Measurements from ENCODE around the gene STAT6.

The STAT6 gene

GRCh38 chr12:57106021-57106708 lies 5.0 kb downstream of the STAT6 start:
- in situ Hi-C loops (cut with HindIII; ENCODE audit: low sequenced_read_pairs) = no loop called here

- in situ Hi-C loops (cut with HindIII; ENCODE audit: low sequenced_read_pairs) = no loop called here
Measured at GRCh38 chr12:57105011-57105753, 6.0 kb downstream of the STAT6 start.

- in situ Hi-C loops (cut with HindIII; ENCODE audit: low sequenced_read_pairs) = no loop called here
Measured at GRCh38 chr12:57104292-57104910, 6.8 kb downstream of the STAT6 start.

- in situ Hi-C loops (cut with HindIII; ENCODE audit: low sequenced_read_pairs) = no loop called here
Measured at GRCh38 chr12:57103856-57104255, 7.3 kb downstream of the STAT6 start.

GRCh38 chr12:57101892-57102695 lies 9.1 kb downstream of the STAT6 start:
- in situ Hi-C loops (cut with HindIII; ENCODE audit: low sequenced_read_pairs) = no loop called here

GRCh38 chr12:57099766-57100165 lies 11.4 kb downstream of the STAT6 start:
- in situ Hi-C loops (cut with HindIII; ENCODE audit: low sequenced_read_pairs) = no loop called here

GRCh38 chr12:57099047-57099714 lies 12.0 kb downstream of the STAT6 start:
- in situ Hi-C loops (cut with HindIII; ENCODE audit: low sequenced_read_pairs) = no loop called here

- in situ Hi-C loops (cut with HindIII; ENCODE audit: low sequenced_read_pairs) = no loop called here
Measured at GRCh38 chr12:57098546-57098945, 12.6 kb downstream of the STAT6 start.

- in situ Hi-C loops (cut with HindIII; ENCODE audit: low sequenced_read_pairs) = no loop called here
Measured at GRCh38 chr12:57097554-57097835, 13.7 kb downstream of the STAT6 start.

- in situ Hi-C loops (cut with HindIII; ENCODE audit: low sequenced_read_pairs) = no loop called here
Measured at GRCh38 chr12:57096748-57097553, 14.2 kb downstream of the STAT6 start.

- in situ Hi-C loops (cut with HindIII; ENCODE audit: low sequenced_read_pairs) = no loop called here
Measured at GRCh38 chr12:57096099-57096572, 15.0 kb downstream of the STAT6 start.

- in situ Hi-C loops (cut with HindIII; ENCODE audit: low sequenced_read_pairs) = no loop called here
Measured at GRCh38 chr12:57095440-57095839, 15.7 kb downstream of the STAT6 start.

- in situ Hi-C loops (cut with HindIII; ENCODE audit: low sequenced_read_pairs) = no loop called here
Measured at GRCh38 chr12:57094208-57095160, 16.7 kb downstream of the STAT6 start.

- in situ Hi-C loops (cut with HindIII; ENCODE audit: low sequenced_read_pairs) = no loop called here
Measured at GRCh38 chr12:57093415-57094207, 17.6 kb downstream of the STAT6 start.

- in situ Hi-C loops (cut with HindIII; ENCODE audit: low sequenced_read_pairs) = no loop called here
Measured at GRCh38 chr12:57092876-57093414, 18.2 kb downstream of the STAT6 start.

GRCh38 chr12:57092529-57092862 lies 18.7 kb downstream of the STAT6 start:
- in situ Hi-C loops (cut with HindIII; ENCODE audit: low sequenced_read_pairs) = no loop called here

- in situ Hi-C loops (cut with HindIII; ENCODE audit: low sequenced_read_pairs) = no loop called here
Measured at GRCh38 chr12:57091638-57092528, 19.3 kb downstream of the STAT6 start.
